Measurements from ENCODE around the gene FHOD3.
"Not testable (repeated sequence)": the region's sequence is repeated elsewhere in the genome, so short reads cannot be mapped to it uniquely, and the experiment has no call there.

The FHOD3 gene

GRCh38 chr18:36527740-36528455, 230.4 kb downstream of the FHOD3 start:
- no peak for DNase-seq

GRCh38 chr18:36529747-36530146, 232.2 kb downstream of the FHOD3 start:
- DNase-seq, result no peak

GRCh38 chr18:36530676-36531405, 233.3 kb downstream of the FHOD3 start:
- no peak for DNase-seq

GRCh38 chr18:36531636-36532035, 234.1 kb downstream of the FHOD3 start:
- DNase-seq, result no peak

GRCh38 chr18:36532394-36532793, 234.9 kb downstream of the FHOD3 start:
- no peak for DNase-seq

GRCh38 chr18:36532815-36533214, 235.3 kb downstream of the FHOD3 start:
- DNase-seq, result no peak

- DNase-seq, result no peak
Measured at GRCh38 chr18:36533446-36534153, 236.1 kb downstream of the FHOD3 start.

GRCh38 chr18:36534154-36534688, 236.7 kb downstream of the FHOD3 start:
- DNase-seq, result no peak

GRCh38 chr18:36535202-36535935, 237.9 kb downstream of the FHOD3 start:
- DNase-seq, result no peak

- no peak for DNase-seq
Measured at GRCh38 chr18:36536426-36536825, 238.9 kb downstream of the FHOD3 start.

- DNase-seq, result no peak
Measured at GRCh38 chr18:36537289-36537688, 239.8 kb downstream of the FHOD3 start.

GRCh38 chr18:36539674-36540231, 242.2 kb downstream of the FHOD3 start:
- DNase-seq, result no peak

- DNase-seq, result no peak
Measured at GRCh38 chr18:36543030-36543429, 245.5 kb downstream of the FHOD3 start.

- no peak for DNase-seq
Measured at GRCh38 chr18:36543991-36544725, 246.6 kb downstream of the FHOD3 start.

GRCh38 chr18:36545821-36546427, 248.4 kb downstream of the FHOD3 start:
- DNase-seq, result no peak

- DNase-seq, result no peak
Measured at GRCh38 chr18:36546876-36547275, 249.4 kb downstream of the FHOD3 start.

- no peak for DNase-seq
Measured at GRCh38 chr18:36547544-36547943, 250.0 kb downstream of the FHOD3 start.

GRCh38 chr18:36551274-36551673, 253.8 kb downstream of the FHOD3 start:
- not testable (repeated sequence) for DNase-seq

- DNase-seq, result no peak
Measured at GRCh38 chr18:36558234-36558633, 260.7 kb downstream of the FHOD3 start.

- no peak for DNase-seq
Measured at GRCh38 chr18:36559149-36559857, 261.8 kb downstream of the FHOD3 start.

- no peak for DNase-seq
Measured at GRCh38 chr18:36560187-36560586, 262.7 kb downstream of the FHOD3 start.

All from NCI-H774 (cell line).